NOMO-1 (cell line): ENCODE results near the gene OR1E1.
A peak's percentile ranks its signal among the peaks of the same experiment; 100 is the strongest.
"Not testable (repeated sequence)": the region's sequence is repeated elsewhere in the genome, so short reads cannot be mapped to it uniquely, and the experiment has no call there.

ENCODE experiments used
- DNase-seq, 2 experiments: peaks; one replicate each; lab custom pipeline; 2025; ENCODE audit not compliant: unreplicated experiment in 2 of 2; lab: John Stamatoyannopoulos, UW

The OR1E1 gene

DNA sequence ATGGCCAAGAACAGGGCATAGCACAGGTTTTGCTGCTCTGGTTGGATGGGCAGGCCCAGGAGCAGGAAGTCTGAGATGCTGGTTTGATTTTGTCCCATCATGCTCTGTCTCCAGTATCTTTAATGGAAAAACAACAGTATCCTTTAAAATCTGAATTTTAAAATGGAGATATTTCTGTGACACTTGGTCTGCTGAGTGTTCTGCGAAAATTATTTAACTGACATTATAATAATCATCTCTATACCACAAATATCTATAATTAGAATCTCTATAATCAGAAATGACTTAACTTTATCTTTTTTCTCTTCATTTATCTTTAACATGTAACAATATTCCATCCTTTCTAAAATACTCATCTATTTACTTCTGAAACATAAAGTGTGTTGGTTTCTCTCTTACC, at the start of gene OR1E1:
OR1E1 (minus strand) TSS at position 101 of the 400 bp plus-strand sequence; CDS start at position 101, 0 bp downstream.
- no peak for DNase-seq

DNA sequence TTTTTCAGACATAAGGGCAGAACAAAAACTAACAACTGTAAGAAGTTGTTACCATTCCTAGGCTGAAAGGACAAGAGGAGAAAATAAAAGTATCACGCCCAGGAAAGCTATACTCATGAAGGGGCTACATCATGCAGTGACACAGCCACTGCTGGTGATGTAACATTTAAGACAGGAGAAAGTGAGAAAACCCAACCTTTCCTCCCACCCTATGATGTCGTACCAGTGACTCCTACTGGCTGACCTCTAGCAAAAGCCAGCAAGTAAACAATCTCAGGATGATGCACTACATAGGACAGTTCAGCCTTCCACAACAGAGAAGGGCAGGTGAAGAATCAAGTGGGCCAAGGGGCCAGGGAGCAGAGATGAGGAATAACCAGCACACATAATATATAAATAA, 49.4 kb upstream of the OR1E1 start:
- peak; percentile 5 to 16 for DNase-seq

GRCh38 chr17:3440451-3440850, 42.2 kb upstream of the OR1E1 start:
- DNase-seq = no peak

- no peak for DNase-seq
Measured at GRCh38 chr17:3438368-3438767, 40.2 kb upstream of the OR1E1 start.

DNA sequence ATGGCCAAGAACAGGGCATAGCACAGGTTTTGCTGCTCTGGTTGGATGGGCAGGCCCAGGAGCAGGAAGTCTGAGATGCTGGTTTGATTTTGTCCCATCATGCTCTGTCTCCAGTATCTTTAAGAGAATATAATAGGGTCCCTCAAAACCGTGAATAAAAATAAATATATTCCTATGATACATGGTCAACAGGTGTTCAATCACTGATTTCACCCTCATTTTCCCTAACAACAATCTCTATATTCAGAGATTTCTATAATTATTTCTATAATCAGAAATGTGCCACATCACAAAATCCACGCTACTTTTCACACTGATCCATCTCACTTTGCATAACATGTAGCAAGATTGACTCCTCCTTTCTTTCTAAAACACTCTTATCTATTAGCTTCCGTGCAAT, 35.5 kb upstream of the OR1E1 start, which contains the start of gene OR1E2:
OR1E2 (minus strand) TSS at position 101 of the 400 bp plus-strand sequence; CDS start at position 101, 0 bp downstream.
- DNase-seq = no peak

- DNase-seq = peak; percentile 33 to 45
Measured at GRCh38 chr17:3433215-3433614, 35.0 kb upstream of the OR1E1 start.

- DNase-seq = no peak
Measured at GRCh38 chr17:3418222-3418621, 20.0 kb upstream of the OR1E1 start.

DNA sequence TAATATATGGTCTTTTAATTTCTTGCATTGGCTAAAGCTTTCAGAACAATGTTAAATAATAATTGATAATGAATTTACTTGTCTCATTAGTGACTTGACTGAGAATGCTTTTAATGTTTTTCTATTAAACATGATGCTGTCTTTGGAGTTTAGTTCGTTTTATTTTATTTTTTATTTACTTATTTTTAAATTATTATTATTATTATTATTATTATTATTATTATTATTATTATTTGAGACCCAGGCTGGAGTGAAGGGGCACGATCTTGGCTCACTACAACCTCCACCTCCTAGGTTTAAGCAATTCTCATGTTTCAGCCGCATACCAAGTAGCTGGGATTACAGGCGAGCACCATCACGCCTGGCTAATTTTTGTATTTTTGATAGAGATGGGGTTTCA, 17.4 kb upstream of the OR1E1 start:
- no peak for DNase-seq

- DNase-seq = not testable (repeated sequence)
Measured at GRCh38 chr17:3412216-3412615, 14.0 kb upstream of the OR1E1 start.

DNA sequence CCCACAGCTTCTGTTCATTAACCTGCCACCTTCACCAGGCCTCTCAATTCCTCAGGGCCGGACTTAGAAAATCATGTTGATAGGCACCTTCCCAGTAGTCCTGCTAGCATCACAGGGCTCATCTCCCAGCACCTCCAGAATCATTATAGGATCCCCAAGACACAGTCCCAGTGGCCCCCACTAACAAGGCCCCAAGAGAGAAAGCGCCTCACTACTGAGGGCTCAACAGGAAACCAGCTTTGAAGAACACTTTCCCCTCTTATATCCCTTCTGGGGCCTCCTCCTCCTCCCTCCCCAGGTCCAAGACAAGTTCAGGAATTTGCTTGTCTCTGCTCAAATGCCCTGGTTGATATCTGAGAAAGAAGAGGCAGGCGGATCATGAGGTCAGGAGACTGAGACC, 12.9 kb upstream of the OR1E1 start, which contains the start of gene OR3A3:
OR3A3 (plus strand) TSS at position 301 of the 400 bp plus-strand sequence.
- no peak for DNase-seq

DNA sequence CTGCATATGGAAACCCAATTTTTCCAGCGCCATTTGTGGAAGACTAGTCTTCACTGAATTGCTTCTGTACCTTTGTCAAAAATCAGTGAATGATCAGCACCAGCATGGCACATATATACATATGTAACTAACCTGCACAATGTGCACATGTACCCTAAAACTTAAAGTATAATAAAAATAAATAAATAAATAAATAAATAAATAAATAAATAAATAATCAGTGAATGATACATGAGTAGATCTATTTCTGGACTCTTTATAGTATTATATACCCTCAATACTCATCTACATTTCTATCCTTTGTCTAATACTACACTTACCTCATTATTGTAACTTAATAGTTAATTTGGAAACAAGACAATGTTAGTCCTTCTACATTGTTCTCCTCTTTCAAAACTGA, 5.6 kb upstream of the OR1E1 start:
- not testable (repeated sequence) for DNase-seq

DNA sequence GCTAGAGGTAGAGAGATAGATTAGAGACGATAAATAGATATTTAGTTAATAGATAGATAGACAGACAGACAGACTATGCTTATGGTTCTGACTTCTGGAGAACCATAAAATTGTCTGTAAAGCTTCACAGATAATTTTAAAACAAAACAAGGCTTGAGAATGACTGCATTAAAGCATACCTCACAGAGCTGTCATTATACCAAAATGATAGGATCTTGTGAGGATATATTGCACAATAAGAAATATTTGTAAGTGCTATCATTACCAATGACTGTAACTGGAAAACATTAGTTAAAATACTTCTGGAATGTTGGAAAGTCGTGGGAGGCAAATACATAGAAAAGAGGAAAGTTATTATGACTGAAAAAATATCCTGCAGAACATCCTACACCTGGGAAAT, 3.6 kb upstream of the OR1E1 start:
- no peak for DNase-seq

DNA sequence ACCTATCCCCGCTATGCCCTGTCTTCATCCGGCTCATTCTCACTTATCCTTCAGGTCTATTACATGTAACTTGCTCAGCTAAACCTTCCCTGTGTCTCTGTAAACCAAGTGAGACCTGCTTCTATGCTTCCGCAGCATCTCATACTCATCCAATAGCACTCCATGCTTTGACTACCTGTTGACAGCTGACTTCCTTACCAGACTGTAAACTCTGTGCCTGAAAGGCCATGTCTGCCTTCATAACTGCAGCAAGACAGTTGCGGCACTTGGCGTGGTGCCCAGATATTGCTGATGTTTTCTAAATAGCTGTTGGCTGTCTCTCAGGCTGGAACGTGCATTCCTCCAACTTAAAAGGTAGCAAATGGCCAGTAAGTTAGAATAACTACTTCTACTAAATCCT, 1.8 kb upstream of the OR1E1 start:
- DNase-seq = no peak

DNA sequence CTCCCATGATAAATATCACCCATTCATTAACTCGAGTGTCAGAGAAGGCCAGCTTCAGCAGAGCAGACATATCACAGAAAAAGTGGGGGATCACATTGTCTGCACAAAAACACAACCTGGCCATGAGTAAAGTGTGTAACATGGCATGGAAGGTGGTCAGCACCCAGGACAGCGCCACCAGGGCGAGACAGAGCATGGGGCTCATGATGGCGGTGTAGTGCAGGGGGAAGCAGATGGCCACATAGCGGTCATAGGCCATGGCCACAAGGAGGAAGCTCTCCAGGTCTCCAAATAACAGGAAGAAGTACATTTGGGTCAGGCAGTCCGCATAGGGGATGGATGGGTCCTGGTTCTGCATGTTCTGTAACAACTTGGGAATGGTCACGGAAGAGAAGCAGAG, 409 bp downstream of the OR1E1 start:
- DNase-seq = not testable (repeated sequence)

- DNase-seq = no peak
Measured at GRCh38 chr17:3389791-3390190, 8.4 kb downstream of the OR1E1 start.

DNA sequence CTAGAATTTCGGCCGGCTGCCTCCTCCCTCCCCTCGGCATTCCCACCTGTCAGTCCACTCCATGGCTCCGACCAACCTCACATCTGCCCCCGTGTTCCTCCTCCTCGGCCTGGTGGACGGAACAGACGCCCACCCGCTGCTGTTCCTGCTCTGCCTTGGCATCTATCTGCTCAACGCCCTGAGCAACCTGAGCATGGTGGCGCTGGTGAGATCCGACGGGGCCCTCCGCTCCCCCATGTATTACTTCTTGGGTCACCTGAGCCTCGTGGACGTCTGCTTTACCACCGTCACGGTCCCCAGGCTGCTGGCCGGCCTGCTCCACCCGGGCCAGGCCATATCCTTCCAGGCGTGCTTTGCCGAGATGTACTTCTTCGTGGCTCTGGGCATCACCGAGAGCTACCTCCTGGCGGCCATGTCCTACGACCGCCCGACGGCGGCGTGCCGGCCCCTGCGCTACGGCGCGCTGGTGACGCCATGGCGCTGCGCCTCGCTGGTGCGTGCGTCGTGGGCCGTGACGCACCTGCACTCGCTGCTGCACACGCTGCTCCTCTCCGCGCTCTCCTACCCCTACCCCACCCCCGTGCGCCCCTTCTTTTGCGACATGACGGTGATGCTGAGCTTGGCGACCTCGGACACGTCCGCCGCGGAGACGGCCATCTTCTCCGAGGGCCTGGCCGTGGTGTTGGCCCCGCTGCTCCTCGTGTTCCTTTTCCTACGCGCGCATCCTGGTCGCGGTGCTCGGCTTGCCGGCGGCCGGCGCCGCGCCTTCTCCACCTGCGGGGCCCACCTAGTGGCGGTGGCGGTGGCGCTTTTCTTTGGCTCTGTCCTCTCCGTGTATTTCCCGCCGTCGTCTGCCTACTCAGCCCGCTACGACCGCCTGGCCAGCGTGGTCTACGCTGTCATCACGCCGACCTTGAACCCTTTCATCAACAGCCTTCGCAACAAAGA, 12.1 kb downstream of the OR1E1 start, which contains the start of gene OR3A2:
OR3A2 (minus strand) TSS at position 440 of the 948 bp plus-strand sequence.
- DNase-seq = no peak

GRCh38 chr17:3381957-3382356, 16.3 kb downstream of the OR1E1 start:
- no peak for DNase-seq

DNA sequence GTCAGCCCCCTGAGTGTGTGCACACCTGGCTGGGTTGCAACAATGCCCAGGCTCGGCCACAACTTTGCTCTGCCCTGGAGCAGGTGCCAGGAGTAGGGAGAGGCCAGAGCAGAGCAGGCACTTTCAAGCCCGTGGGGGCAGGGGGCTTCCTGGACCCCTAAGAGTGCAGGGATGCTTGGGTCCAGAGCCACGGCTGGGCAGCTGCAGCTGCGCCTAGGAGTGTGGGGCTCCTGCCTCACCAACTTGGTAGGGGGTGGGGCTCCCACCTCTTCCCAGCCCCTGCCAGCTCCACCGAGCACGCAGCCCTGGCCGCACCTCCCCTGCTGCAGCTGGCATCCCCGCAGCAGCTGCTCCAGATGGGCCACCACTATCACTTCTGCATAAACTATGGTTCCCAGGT, 19.9 kb downstream of the OR1E1 start:
- no peak for DNase-seq

DNA sequence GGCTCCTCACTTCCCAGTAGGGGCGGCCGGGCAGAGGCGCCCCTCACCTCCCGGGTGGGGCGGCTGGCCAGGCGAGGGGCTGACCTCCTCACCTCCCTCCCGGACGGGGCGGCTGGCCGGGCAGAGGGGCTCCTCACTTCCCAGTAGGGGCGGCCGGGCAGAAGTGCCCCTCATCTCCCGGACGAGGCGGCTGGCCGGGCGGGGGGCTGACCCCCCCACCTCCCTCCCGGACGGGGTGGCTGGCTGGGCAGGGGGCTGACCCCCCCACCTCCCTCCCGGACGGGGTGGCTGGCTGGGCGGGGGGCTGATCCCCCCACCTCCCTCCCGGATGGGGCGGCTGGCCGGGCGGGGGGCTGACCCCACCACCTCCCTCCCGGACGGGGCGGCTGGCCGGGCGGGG, 27.0 kb downstream of the OR1E1 start:
- DNase-seq = not testable (repeated sequence)
